Heart right ventricle (tissue), 16 donors: ENCODE measurements around the gene MRAP2. TPM values are rescaled to one million over a fixed set of nuclear protein-coding genes. Genes with fewer than 3 reads are reported as not detected.
A peak's percentile ranks its signal among the peaks of the same experiment; 100 is the strongest.

ENCODE experiments used
- ATAC-seq, 8 donors: fragments of 200-7000 bp; cut with Tn5 transposase; one replicate each; pipeline ENCODE4 v1.9.1; 2020; ENCODE audit warnings: mild to moderate bottlenecking in 8 of 8, moderate library complexity in 8 of 8, moderate number of reproducible peaks in 1 of 8
- DNase-seq, 2 donors: peaks; one replicate each; pipeline ENCODE4 v3.0.0-alpha.2; 2020
- H3K27ac ChIP-seq, 10 donors: fragments of 200-600 bp; sonication (generic) in 2 of 10; one replicate each; pipeline versions ENCODE4 v1.5.0 to v1.8.0; 2020 to 2022; ENCODE audit warnings: mild to moderate bottlenecking in 3 of 10
- H3K27me3 ChIP-seq, 7 donors: fragments of 200-600 bp; one replicate each; pipeline ENCODE4 v1.8.0; 2021 to 2022; ENCODE audit warnings: mild to moderate bottlenecking in 2 of 7
- H3K36me3 ChIP-seq, 9 donors: fragments of 200-600 bp; sonication (generic) in 1 of 9; one replicate each; pipeline versions ENCODE4 v1.5.0 to v1.8.0; 2020 to 2022; ENCODE audit warnings: mild to moderate bottlenecking in 2 of 9
- H3K4me1 ChIP-seq, 9 donors: fragments of 200-600 bp; sonication (generic) in 1 of 9; one replicate each; pipeline versions ENCODE4 v1.5.0 to v1.8.0; 2020 to 2022; ENCODE audit warnings: mild to moderate bottlenecking in 4 of 9
- H3K4me3 ChIP-seq, 10 donors: fragments of 200-600 bp; sonication (generic) in 2 of 10; one replicate each; pipeline versions ENCODE4 v1.5.0 to v1.8.0; 2020 to 2022; ENCODE audit warnings: mild to moderate bottlenecking in 7 of 10, moderate library complexity in 2 of 10
- H3K9me3 ChIP-seq, 11 donors: fragments of 200-600 bp in 10 of 11; sonication (generic) in 2 of 11; one replicate each; pipeline versions ENCODE4 v1.5.0 to v1.8.0; 2013 to 2022; ENCODE audit warnings: mild to moderate bottlenecking in 2 of 11, control low read depth in 1 of 11, moderate library complexity in 1 of 11
- CTCF ChIP-seq, 9 donors: fragments of 200-600 bp; sonication (generic) in 2 of 9; IDR thresholded peaks; one replicate each; pipeline versions ENCODE4 v1.5.0 to v1.8.0; 2021 to 2022; ENCODE audit warnings: antibody characterized with exemption in 9 of 9, mild to moderate bottlenecking in 5 of 9, moderate library complexity in 1 of 9
- WGBS, 2 donors: extraction: QIAGEN DNeasy Blood & Tissue Kit; methylation state at CpG; one replicate each; pipeline ENCODE4 v1.1.7; 2013; ENCODE audit warnings: inconsistent platforms in 1 of 2; 5-methylcytosine and 5-hydroxymethylcytosine counted together
- intact Hi-C, 10 donors: fragments of 100-400 bp; cut with DNase I; formaldehyde crosslinking; loops; one replicate each; pipeline versions ENCODE4 v1.11.1 to v1.14.2; 2022
- polyA plus RNA-seq, 2 donors: library from polyadenylated mRNA; stranded (reverse); fragments of 200-250 nt; gene quantifications; one replicate each; pipeline ENCODE4 v1.2.3, GENCODE V29; 2013
- total RNA-seq, 10 donors: library from RNA; stranded (reverse); fragmentation: NEBNext Ultra II Directional in 3 of 10; extraction: Animal tissue kit (Norgen Biotek cat#: 25700) in 3 of 10; gene quantifications; one replicate each; pipeline versions ENCODE4 v1.2.1 to v1.2.4, GENCODE V29; 2021 to 2023
- donor health status: Arrhythmogenic right ventricular cardiomyopathy.
- donor health status: ischemic (EF 13 %, LVEDD 7.1; RV severe dilation, severe dysfunction).
- donor health status: healthy with polysubstance abuse.
- donor health status: DM: no; HTN: yes; CAD: no.
- donor health status: DM: no; HTN: no; CAD: no.
- donor health status: ischemic (EF 25% LVEDD 6.9; RV normal size, moderate dysfunction).
- donor health status: ischemic (EF 25% LVEDD 5.7; RV mildly dilated, moderate dysfunction).
- donor health status: healthy.
- donor health status: DM: yes; HTN: yes; CAD: no.
- donor health status: Ischemic cardiomyopathy.
- donor health status: ischemic (EF 35%, LVEDD 5.7; RV mildly dilated, moderate dysfunction).
- donor health status: nonischemic (EF 11% LVEDD 7.7; RV severe dilation, severe dysfunction).
- donor health status: DM: yes; HTN: yes; CAD: no.
- donor health status: PGD.
- donor health status: ischemic (EF 29% LVEDD 5.4; RV normal size, mild dysfunction).
- donor health status: nonischemic (EF 23%, LVEDD 6.1; RV moderate dilation, normal function).

The MRAP2 gene
- total and polyA plus RNA-seq, 12 donors = 0.14 to 0.56 (median 0.22) TPM; not detected in 3

DNA sequence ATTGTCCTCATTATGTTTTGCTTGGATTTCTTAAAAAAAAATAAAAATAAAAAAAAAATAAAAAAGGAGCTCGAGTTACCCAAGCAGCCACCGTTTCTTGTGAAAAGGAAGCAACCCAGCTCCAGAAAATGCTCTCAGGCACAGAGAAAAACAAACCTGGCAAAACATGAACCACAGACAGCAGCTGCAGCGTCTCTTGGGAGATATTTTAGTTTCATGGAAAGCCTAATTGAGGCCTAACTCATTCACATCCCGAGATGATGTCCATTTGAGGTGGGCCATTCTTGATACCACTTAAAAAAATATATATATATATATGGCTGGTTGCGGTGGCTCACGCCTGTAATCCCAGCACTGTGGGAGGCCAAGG is 13.7 kb upstream of the MRAP2 start:
- Histone ChIP-seq H3K4me3 (no peak overlapping the region), H3K27me3 (peaks cover 0 to 22% (median 5%) of the 10 kb centered on the region in 7 donors), H3K9me3 (no peaks in the 10 kb centered on the region), H3K4me1 (no peaks in the 10 kb centered on the region), H3K27ac (no peak overlapping the region), H3K36me3 (no peaks in the 10 kb centered on the region)
- DNase-seq = no peak
- ATAC-seq = no peak
- 57 to 63% methylated on average over 6 of the region's 6 CpGs for WGBS, 2 donors
- intact Hi-C loops = no loop called here
- TF ChIP-seq CTCF (IDR thresholded peaks at IDR 0.05) = no peak

GRCh38 chr6:84021625-84022024 is 11.9 kb upstream of the MRAP2 start:
- Histone ChIP-seq H3K27ac (no peak overlapping the region), H3K4me1 (no peaks in the 10 kb centered on the region), H3K9me3 (peaks cover 0 to 5% (median 0%) of the 10 kb centered on the region in 11 donors), H3K4me3 (no peak overlapping the region), H3K27me3 (peaks cover 0 to 22% (median 5%) of the 10 kb centered on the region in 7 donors), H3K36me3 (no peaks in the 10 kb centered on the region)
- DNase-seq (no peak), ATAC-seq (no peak)
- intact Hi-C loops = no loop called here
- TF ChIP-seq CTCF (IDR thresholded peaks at IDR 0.05) = no peak
- 83 to 91% methylated on average over 2 of the region's 2 CpGs for WGBS, 2 donors

DNA sequence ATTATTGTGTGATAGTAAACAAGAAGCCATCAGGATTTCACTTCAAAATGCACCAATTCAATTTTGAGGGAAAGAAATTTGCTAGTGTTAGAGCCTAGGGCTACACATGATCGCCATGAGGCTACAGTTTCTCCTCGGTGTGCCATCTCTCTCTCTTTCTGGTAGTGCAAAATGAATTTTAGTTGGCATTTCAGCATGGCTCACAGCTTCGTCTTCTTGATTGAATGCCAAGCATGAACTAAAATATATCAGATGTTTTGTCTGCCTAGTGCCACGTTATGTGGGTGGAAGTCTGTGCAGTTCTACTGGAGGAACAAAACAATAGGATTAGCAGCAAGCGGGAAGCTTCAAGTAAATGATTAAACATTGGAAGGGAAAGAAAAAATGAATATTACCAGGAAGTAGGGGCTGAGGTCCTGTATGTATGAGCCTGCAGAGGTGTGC is 6.8 kb upstream of the MRAP2 start:
- 66 to 68% methylated on average over 5 of the region's 5 CpGs for WGBS, 2 donors
- no peak overlapping the region for H3K27ac ChIP-seq
- TF ChIP-seq CTCF (IDR thresholded peaks at IDR 0.05) = no peak

DNA sequence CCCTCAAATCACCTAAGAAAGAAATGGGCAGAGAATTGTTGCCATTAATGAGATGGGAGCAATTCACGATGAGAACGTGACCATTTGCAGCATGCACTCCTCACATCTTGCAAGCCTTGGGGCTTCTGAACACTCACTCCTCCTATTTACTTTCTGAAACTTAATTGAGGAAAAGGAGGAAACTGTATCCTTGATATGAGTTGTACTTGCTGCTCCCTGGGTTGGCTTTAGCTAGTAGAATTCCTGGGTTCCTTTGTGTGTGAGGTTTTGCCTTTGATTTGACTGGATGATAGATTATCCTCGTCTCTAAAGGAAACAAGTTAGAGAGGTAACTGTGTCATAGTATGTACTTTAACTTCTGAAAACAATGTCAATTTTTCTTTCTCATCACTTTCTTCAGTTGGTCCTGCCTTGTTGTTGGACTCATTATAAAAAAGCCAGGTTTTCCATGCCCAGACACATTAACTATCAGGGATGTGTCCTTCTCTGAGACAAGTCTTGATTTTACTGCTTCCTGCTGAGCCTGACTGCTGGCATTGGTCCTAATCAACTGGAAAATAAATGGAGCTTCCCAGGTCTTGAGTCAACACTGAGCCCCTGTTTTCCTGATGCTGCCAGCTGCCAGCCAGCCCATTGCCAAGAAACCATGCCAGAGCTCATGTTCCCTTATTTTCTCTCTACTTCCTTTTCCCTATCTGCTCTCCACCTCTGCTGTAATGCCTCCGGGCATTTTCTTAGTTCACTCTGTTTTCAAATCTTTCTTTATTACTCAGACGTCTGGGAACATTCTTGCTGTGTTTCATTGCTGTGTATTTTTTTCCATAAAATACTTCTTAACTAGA is 6.0 kb upstream of the MRAP2 start:
- no peak for DNase-seq
- H3K4me3 ChIP-seq = no peak overlapping the region
- H3K9me3 ChIP-seq = peaks cover 0 to 5% (median 0%) of the 10 kb centered on the region in 11 donors
- intact Hi-C loops = no loop called here
- H3K36me3 ChIP-seq = no peaks in the 10 kb centered on the region
- peak in 6 of 8 donors; percentile 20 to 68 (median 40) for ATAC-seq
- WGBS, 2 donors = 48 to 50% methylated on average over 5 of the region's 5 CpGs
- no peak for TF ChIP-seq CTCF (IDR thresholded peaks at IDR 0.05)
- peaks cover 0 to 6% (median 0%) of the 10 kb centered on the region in 7 donors for H3K27me3 ChIP-seq
- peaks cover 0 to 9% (median 0%) of the 10 kb centered on the region in 9 donors for H3K4me1 ChIP-seq
- peak overlapping the region in 1 of 10 donors; percentile 51 for H3K27ac ChIP-seq

More for the DNA sequence above, 6.8 kb upstream of the MRAP2 start:
- Histone ChIP-seq H3K4me1 (peaks cover 0 to 9% (median 0%) of the 10 kb centered on the region in 9 donors), H3K9me3 (peaks cover 0 to 5% (median 0%) of the 10 kb centered on the region in 11 donors), H3K27me3 (peaks cover 0 to 4% (median 0%) of the 10 kb centered on the region in 7 donors), H3K36me3 (no peaks in the 10 kb centered on the region), H3K4me3 (no peak overlapping the region)
- no peak for DNase-seq
- intact Hi-C loops = no loop called here
- ATAC-seq = no peak
